Fibroblast of lung (primary cell): Measurements from ENCODE around the gene ISG20. TPM values are rescaled to one million over a fixed set of nuclear protein-coding genes. Genes with fewer than 3 reads are reported as not detected.

Experiments
- DNase-seq, 2 donors: peaks; one replicate each; pipeline versions ENCODE4 v3.0.0 to v3.0.0-alpha.2; 2010; ENCODE audit warnings: low read depth in 2 of 2
- H2AFZ ChIP-seq: 2 replicates; pipeline ENCODE4 v1.5.1; 2012; ENCODE audit warnings: low read length, control low read depth, inconsistent platforms
- H3K27ac ChIP-seq: 2 replicates; pipeline ENCODE4 v1.5.1; 2011; ENCODE audit warnings: low read length, control low read depth; ENCODE audit not compliant: insufficient read depth
- H3K27me3 ChIP-seq: 2 replicates; pipeline ENCODE4 v1.5.1; 2011; ENCODE audit warnings: mild to moderate bottlenecking, low read length; ENCODE audit not compliant: control insufficient read depth, insufficient read depth
- H3K36me3 ChIP-seq: 2 replicates; pipeline ENCODE4 v1.5.1; 2011; ENCODE audit warnings: low read length; ENCODE audit not compliant: control insufficient read depth, insufficient read depth
- H3K4me1 ChIP-seq: 2 replicates; pipeline ENCODE4 v1.5.1; 2011; ENCODE audit warnings: low read length; ENCODE audit not compliant: control insufficient read depth, insufficient read depth; ENCODE audit errors: extremely low read depth
- H3K4me2 ChIP-seq: 2 replicates; pipeline ENCODE4 v1.5.1; 2011; ENCODE audit warnings: low read length, control low read depth; ENCODE audit not compliant: insufficient read depth; ENCODE audit errors: extremely low read depth
- H3K4me3 ChIP-seq, 4 experiments: fragments of 200-600 bp in 1 of 4; sonication (generic) in 1 of 4; replicated peaks in 1 of 4; 2 replicates each; pipeline ENCODE4 v1.5.1; 2011 to 2016; ENCODE audit warnings: low read length in 4 of 4, low read depth in 3 of 4, mild to moderate bottlenecking in 3 of 4, control low read depth in 2 of 4, inconsistent platforms in 1 of 4, mixed read lengths in 1 of 4; ENCODE audit not compliant: insufficient read depth in 1 of 4; ENCODE audit errors: control extremely low read depth in 1 of 4
- H3K79me2 ChIP-seq: 2 replicates; pipeline ENCODE4 v1.5.1; 2012; ENCODE audit warnings: mild to moderate bottlenecking, low read length, inconsistent platforms; ENCODE audit not compliant: control insufficient read depth, insufficient read depth
- H3K9ac ChIP-seq: 2 replicates; pipeline ENCODE4 v1.5.1; 2011; ENCODE audit warnings: mild to moderate bottlenecking, low read length, control low read depth; ENCODE audit not compliant: insufficient read depth
- H3K9me3 ChIP-seq: 2 replicates; pipeline ENCODE4 v1.5.1; 2012; ENCODE audit warnings: low read depth, low read length; ENCODE audit not compliant: control insufficient read depth, insufficient read depth
- H4K20me1 ChIP-seq: 2 replicates; pipeline ENCODE4 v1.5.1; 2011; ENCODE audit warnings: low read length; ENCODE audit not compliant: control insufficient read depth, insufficient read depth; ENCODE audit errors: extremely low read depth
- CTCF ChIP-seq, 2 donors: IDR thresholded peaks in 1 of 2; conservative IDR thresholded peaks in 1 of 2; 1 replicate in 1 of 2; 2 replicates in 1 of 2; pipeline ENCODE4 v1.5.1; 2011 to 2012; ENCODE audit warnings: low read length in 2 of 2, control low read depth in 1 of 2, inconsistent platforms in 1 of 2, low read depth in 1 of 2, mild to moderate bottlenecking in 1 of 2
- EZH2 ChIP-seq: IDR thresholded peaks from 2 replicates; pipeline ENCODE4 v1.5.1; 2012; ENCODE audit warnings: low read length, control low read depth, mild to moderate bottlenecking; ENCODE audit errors: missing control alignments
- polyA plus RNA-seq, 2 donors: library from polyadenylated mRNA; depleted of rRNA in 1 of 2; stranded (reverse) in 1 of 2; unstranded in 1 of 2; fragments of >200 nt; gene quantifications; 2 replicates each; pipeline ENCODE4 v1.2.1, GENCODE V29; 2011 to 2012; ENCODE audit warnings: missing spikeins in 1 of 2
- total RNA-seq: library from RNA; depleted of rRNA; stranded (reverse); fragments of >200 nt; gene quantifications from 2 replicates; pipeline ENCODE4 v1.2.1, GENCODE V29; 2014

ISG20 gene
- total and polyA plus RNA-seq, 2 donors (not counting 1 experiment from before 2014, with no cell fraction given): 2.2 to 3.0 TPM

GRCh38 chr15:88649286-88649733 lies 10.5 kb downstream of the ISG20 start:
- H3K27ac ChIP-seq: peak overlapping the region; percentile 88
- H3K4me3 ChIP-seq: no peak overlapping the region
- no peak overlapping the region for H2AFZ ChIP-seq
- no peaks in the 10 kb centered on the region for H3K9me3 ChIP-seq
- no peak overlapping the region for H3K4me2 ChIP-seq
- no peaks in the 10 kb centered on the region for H3K27me3 ChIP-seq
- H3K79me2 ChIP-seq: no peaks in the 10 kb centered on the region
- H3K36me3 ChIP-seq: no peaks in the 10 kb centered on the region
- H3K9ac ChIP-seq: no peak overlapping the region
- peaks cover 9% of the 10 kb centered on the region for H3K4me1 ChIP-seq
- H4K20me1 ChIP-seq: no peaks in the 10 kb centered on the region
- TF ChIP-seq CTCF (conservative IDR thresholded peaks at IDR 0.05 in 1 of 2, IDR thresholded peaks at IDR 0.05 in 1 of 2; ENCODE audit: low read depth in 1 of 2, low read length in 2 of 2) (no peak), EZH2 (no peak)
- DNase-seq: peak; percentile 94 to 96

GRCh38 chr15:88649753-88650551 lies 11.1 kb downstream of the ISG20 start:
- Histone ChIP-seq H3K36me3 (no peaks in the 10 kb centered on the region), H3K9ac (no peak overlapping the region), H2AFZ (no peak overlapping the region), H3K4me3 (no peak overlapping the region), H4K20me1 (no peaks in the 10 kb centered on the region), H3K27ac (peak overlapping the region; percentile 69), H3K4me2 (no peak overlapping the region), H3K27me3 (no peaks in the 10 kb centered on the region), H3K4me1 (peaks cover 9% of the 10 kb centered on the region), H3K9me3 (no peaks in the 10 kb centered on the region), H3K79me2 (no peaks in the 10 kb centered on the region)
- TF ChIP-seq CTCF (conservative IDR thresholded peaks at IDR 0.05 in 1 of 2, IDR thresholded peaks at IDR 0.05 in 1 of 2; ENCODE audit: low read depth in 1 of 2, low read length in 2 of 2) (no peak), EZH2 (no peak)
- DNase-seq: no peak

GRCh38 chr15:88650556-88650955 lies 11.7 kb downstream of the ISG20 start:
- no peaks in the 10 kb centered on the region for H3K27me3 ChIP-seq
- H3K36me3 ChIP-seq: no peaks in the 10 kb centered on the region
- peaks cover 9% of the 10 kb centered on the region for H3K4me1 ChIP-seq
- H4K20me1 ChIP-seq: no peaks in the 10 kb centered on the region
- no peak overlapping the region for H3K4me3 ChIP-seq
- no peak overlapping the region for H3K9ac ChIP-seq
- no peak overlapping the region for H3K4me2 ChIP-seq
- H2AFZ ChIP-seq: no peak overlapping the region
- H3K79me2 ChIP-seq: no peaks in the 10 kb centered on the region
- DNase-seq: no peak
- H3K9me3 ChIP-seq: no peaks in the 10 kb centered on the region
- TF ChIP-seq EZH2 (no peak), CTCF (conservative IDR thresholded peaks at IDR 0.05 in 1 of 2, IDR thresholded peaks at IDR 0.05 in 1 of 2; ENCODE audit: low read depth in 1 of 2, low read length in 2 of 2) (no peak)
- H3K27ac ChIP-seq: no peak overlapping the region
